K562 (cell line): ENCODE results near the gene SLFNL1. TPM values are rescaled to one million over a fixed set of nuclear protein-coding genes. Genes with fewer than 3 reads are reported as not detected.

Experiments
- BDP1 ChIP-seq: IDR thresholded peaks from 3 replicates; pipeline ENCODE4 v1.6.1; 2011; ENCODE audit not compliant: insufficient read length, insufficient read depth
- GTF3C2 ChIP-seq: IDR thresholded peaks from 3 replicates; pipeline ENCODE4 v1.6.1; 2011; ENCODE audit warnings: borderline replicate concordance, mild to moderate bottlenecking, moderate library complexity; ENCODE audit not compliant: insufficient read length; ENCODE audit errors: extremely low read depth
- NUFIP1 ChIP-seq: fragments of 450-650 bp; IDR thresholded peaks from 2 replicates; pipeline ENCODE4 v1.6.1; 2018; ENCODE audit not compliant: partially characterized antibody
- POLR2A ChIP-seq: fragments of 450-650 bp; conservative IDR thresholded peaks from 2 replicates; pipeline ENCODE4 v1.6.1; 2016
- SRSF9 ChIP-seq: fragments of 200-400 bp; formaldehyde crosslinking; IDR thresholded peaks from 2 replicates; pipeline ENCODE4 v1.6.1; 2017; ENCODE audit warnings: low read depth, low read length, borderline replicate concordance
- TFAM ChIP-seq: fragments of 250-450 bp; sonication (Bioruptor Pico); conservative IDR thresholded peaks from 2 replicates; pipeline ENCODE4 v1.5.0; 2021; ENCODE audit warnings: mild to moderate bottlenecking, moderate library complexity
- polyA plus RNA-seq, 8 experiments: library from polyadenylated mRNA; depleted of rRNA in 4 of 8; stranded (reverse) in 5 of 8; unstranded in 3 of 8; fragments of >200 nt; fragmentation: Nextera tagmentation in 2 of 8; fragmentation: Illumina TruSeq in 1 of 8; extraction: Ambion mirVana in 2 of 8; extraction: Trizol in 1 of 8; gene quantifications; 2 replicates each; pipeline versions ENCODE4 v1.2.1 to v1.2.3, GENCODE V29; 2011 to 2014; ENCODE audit warnings: inconsistent platforms in 1 of 8, missing spikeins in 1 of 8
- total RNA-seq, 7 experiments: library from RNA; depleted of rRNA in 6 of 7; stranded (reverse); fragments of >200 nt in 6 of 7; fragmentation: Illumina TruSeq in 2 of 7; extraction: Trizol in 2 of 7; gene quantifications; 2 replicates each; pipeline versions ENCODE4 v1.2.1 to v1.2.3, GENCODE V29; 2011 to 2021; ENCODE audit warnings: low replicate concordance in 1 of 7
- TF ChIP-seq, protein P1 (sequence below): sonication (generic); formaldehyde crosslinking; IDR thresholded peaks from 2 replicates; pipeline ENCODE4 v1.8.0; 2023; ENCODE audit warnings: mild to moderate bottlenecking, missing genetic modification reagents
- TF ChIP-seq, protein P2 (sequence below): sonication (generic); formaldehyde crosslinking; IDR thresholded peaks from 2 replicates; pipeline ENCODE4 v1.8.1; 2023; ENCODE audit warnings: missing genetic modification reagents, mild to moderate bottlenecking, borderline replicate concordance
- TF ChIP-seq, protein P3 (sequence below): fragments of 250-450 bp; sonication (Bioruptor Pico); IDR thresholded peaks from 2 replicates; pipeline ENCODE4 v1.4.0; 2020

Gene SLFNL1
- total and polyA plus RNA-seq, 9 of the 15 experiments (the other 6 are each of a cell fraction or from before 2014, with no cell fraction given): 0.05 to 0.14 (median 0.06) TPM; not detected in 5

DNA sequence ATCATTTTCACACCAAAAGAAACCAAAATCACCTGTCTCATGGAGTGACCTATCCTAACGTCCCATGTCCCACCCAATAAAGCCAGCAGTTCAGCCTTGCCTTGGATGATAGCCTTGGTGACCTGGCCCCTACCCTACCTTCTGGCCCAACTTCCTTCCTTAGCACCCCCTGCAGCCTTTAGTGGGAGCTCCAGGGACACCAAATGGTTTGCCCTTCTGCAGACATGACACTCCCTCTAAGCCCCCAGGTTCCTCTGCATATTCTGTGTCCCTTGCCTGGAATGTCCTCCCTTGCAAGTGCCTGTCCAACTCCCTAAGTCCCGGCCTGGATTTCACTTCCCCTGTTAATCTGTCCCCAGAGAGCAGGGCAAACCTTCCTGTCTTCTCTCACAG lies 2.2 kb downstream of the SLFNL1 start (continued):
- TF ChIP-seq, protein P1, sequence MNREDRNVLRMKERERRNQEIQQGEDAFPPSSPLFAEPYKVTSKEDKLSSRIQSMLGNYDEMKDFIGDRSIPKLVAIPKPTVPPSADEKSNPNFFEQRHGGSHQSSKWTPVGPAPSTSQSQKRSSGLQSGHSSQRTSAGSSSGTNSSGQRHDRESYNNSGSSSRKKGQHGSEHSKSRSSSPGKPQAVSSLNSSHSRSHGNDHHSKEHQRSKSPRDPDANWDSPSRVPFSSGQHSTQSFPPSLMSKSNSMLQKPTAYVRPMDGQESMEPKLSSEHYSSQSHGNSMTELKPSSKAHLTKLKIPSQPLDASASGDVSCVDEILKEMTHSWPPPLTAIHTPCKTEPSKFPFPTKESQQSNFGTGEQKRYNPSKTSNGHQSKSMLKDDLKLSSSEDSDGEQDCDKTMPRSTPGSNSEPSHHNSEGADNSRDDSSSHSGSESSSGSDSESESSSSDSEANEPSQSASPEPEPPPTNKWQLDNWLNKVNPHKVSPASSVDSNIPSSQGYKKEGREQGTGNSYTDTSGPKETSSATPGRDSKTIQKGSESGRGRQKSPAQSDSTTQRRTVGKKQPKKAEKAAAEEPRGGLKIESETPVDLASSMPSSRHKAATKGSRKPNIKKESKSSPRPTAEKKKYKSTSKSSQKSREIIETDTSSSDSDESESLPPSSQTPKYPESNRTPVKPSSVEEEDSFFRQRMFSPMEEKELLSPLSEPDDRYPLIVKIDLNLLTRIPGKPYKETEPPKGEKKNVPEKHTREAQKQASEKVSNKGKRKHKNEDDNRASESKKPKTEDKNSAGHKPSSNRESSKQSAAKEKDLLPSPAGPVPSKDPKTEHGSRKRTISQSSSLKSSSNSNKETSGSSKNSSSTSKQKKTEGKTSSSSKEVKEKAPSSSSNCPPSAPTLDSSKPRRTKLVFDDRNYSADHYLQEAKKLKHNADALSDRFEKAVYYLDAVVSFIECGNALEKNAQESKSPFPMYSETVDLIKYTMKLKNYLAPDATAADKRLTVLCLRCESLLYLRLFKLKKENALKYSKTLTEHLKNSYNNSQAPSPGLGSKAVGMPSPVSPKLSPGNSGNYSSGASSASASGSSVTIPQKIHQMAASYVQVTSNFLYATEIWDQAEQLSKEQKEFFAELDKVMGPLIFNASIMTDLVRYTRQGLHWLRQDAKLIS: no peak
- TF ChIP-seq TFAM (CRISPR knock-in tag) (no peak), BDP1 (no peak), NUFIP1 (no peak), POLR2A (peak; percentile 35; the same call in 1 of the 2 replicates), SRSF9 (no peak), GTF3C2 (no peak)
- TF ChIP-seq, protein P2, sequence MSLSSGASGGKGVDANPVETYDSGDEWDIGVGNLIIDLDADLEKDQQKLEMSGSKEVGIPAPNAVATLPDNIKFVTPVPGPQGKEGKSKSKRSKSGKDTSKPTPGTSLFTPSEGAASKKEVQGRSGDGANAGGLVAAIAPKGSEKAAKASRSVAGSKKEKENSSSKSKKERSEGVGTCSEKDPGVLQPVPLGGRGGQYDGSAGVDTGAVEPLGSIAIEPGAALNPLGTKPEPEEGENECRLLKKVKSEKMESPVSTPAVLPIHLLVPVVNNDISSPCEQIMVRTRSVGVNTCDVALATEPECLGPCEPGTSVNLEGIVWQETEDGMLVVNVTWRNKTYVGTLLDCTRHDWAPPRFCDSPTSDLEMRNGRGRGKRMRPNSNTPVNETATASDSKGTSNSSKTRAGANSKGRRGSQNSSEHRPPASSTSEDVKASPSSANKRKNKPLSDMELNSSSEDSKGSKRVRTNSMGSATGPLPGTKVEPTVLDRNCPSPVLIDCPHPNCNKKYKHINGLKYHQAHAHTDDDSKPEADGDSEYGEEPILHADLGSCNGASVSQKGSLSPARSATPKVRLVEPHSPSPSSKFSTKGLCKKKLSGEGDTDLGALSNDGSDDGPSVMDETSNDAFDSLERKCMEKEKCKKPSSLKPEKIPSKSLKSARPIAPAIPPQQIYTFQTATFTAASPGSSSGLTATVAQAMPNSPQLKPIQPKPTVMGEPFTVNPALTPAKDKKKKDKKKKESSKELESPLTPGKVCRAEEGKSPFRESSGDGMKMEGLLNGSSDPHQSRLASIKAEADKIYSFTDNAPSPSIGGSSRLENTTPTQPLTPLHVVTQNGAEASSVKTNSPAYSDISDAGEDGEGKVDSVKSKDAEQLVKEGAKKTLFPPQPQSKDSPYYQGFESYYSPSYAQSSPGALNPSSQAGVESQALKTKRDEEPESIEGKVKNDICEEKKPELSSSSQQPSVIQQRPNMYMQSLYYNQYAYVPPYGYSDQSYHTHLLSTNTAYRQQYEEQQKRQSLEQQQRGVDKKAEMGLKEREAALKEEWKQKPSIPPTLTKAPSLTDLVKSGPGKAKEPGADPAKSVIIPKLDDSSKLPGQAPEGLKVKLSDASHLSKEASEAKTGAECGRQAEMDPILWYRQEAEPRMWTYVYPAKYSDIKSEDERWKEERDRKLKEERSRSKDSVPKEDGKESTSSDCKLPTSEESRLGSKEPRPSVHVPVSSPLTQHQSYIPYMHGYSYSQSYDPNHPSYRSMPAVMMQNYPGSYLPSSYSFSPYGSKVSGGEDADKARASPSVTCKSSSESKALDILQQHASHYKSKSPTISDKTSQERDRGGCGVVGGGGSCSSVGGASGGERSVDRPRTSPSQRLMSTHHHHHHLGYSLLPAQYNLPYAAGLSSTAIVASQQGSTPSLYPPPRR (CRISPR knock-in tag): no peak
- TF ChIP-seq, protein P3, sequence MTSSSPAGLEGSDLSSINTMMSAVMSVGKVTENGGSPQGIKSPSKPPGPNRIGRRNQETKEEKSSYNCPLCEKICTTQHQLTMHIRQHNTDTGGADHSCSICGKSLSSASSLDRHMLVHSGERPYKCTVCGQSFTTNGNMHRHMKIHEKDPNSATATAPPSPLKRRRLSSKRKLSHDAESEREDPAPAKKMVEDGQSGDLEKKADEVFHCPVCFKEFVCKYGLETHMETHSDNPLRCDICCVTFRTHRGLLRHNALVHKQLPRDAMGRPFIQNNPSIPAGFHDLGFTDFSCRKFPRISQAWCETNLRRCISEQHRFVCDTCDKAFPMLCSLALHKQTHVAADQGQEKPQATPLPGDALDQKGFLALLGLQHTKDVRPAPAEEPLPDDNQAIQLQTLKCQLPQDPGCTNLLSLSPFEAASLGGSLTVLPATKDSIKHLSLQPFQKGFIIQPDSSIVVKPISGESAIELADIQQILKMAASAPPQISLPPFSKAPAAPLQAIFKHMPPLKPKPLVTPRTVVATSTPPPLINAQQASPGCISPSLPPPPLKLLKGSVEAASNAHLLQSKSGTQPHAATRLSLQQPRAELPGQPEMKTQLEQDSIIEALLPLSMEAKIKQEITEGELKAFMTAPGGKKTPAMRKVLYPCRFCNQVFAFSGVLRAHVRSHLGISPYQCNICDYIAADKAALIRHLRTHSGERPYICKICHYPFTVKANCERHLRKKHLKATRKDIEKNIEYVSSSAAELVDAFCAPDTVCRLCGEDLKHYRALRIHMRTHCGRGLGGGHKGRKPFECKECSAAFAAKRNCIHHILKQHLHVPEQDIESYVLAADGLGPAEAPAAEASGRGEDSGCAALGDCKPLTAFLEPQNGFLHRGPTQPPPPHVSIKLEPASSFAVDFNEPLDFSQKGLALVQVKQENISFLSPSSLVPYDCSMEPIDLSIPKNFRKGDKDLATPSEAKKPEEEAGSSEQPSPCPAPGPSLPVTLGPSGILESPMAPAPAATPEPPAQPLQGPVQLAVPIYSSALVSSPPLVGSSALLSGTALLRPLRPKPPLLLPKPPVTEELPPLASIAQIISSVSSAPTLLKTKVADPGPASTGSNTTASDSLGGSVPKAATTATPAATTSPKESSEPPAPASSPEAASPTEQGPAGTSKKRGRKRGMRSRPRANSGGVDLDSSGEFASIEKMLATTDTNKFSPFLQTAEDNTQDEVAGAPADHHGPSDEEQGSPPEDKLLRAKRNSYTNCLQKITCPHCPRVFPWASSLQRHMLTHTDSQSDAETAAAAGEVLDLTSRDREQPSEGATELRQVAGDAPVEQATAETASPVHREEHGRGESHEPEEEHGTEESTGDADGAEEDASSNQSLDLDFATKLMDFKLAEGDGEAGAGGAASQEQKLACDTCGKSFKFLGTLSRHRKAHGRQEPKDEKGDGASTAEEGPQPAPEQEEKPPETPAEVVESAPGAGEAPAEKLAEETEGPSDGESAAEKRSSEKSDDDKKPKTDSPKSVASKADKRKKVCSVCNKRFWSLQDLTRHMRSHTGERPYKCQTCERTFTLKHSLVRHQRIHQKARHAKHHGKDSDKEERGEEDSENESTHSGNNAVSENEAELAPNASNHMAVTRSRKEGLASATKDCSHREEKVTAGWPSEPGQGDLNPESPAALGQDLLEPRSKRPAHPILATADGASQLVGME (CRISPR knock-in tag): no peak
